GM12872 (cell line): ENCODE measurements around the gene ARID5B.

ENCODE experiments used
- CTCF ChIP-seq: IDR thresholded peaks from 3 replicates; pipeline ENCODE4 v1.5.1; 2011; ENCODE audit warnings: low read depth, mild to moderate bottlenecking, low read length, moderate library complexity; ENCODE audit not compliant: insufficient read depth

The ARID5B gene

GRCh38 chr10:61959814-61960213, 58.3 kb downstream of the ARID5B start:
- no peak for TF ChIP-seq CTCF

GRCh38 chr10:61960396-61961120, 59.1 kb downstream of the ARID5B start:
- TF ChIP-seq CTCF: no peak

GRCh38 chr10:61961278-61961677, 59.8 kb downstream of the ARID5B start:
- no peak for TF ChIP-seq CTCF

- TF ChIP-seq CTCF: no peak
Measured at GRCh38 chr10:61962971-61963370, 61.5 kb downstream of the ARID5B start.

GRCh38 chr10:61963669-61964058, 62.2 kb downstream of the ARID5B start:
- no peak for TF ChIP-seq CTCF

GRCh38 chr10:61964059-61964709, 62.7 kb downstream of the ARID5B start:
- no peak for TF ChIP-seq CTCF

- no peak for TF ChIP-seq CTCF
Measured at GRCh38 chr10:61964949-61965702, 63.6 kb downstream of the ARID5B start.
